NCI-H2196 treated with DMSO at 0.1 percent for 48 hours (cell line): Measurements from ENCODE around the gene GAPT.
A peak's percentile ranks its signal among the peaks of the same experiment; 100 is the strongest.

Experiments used
- DNase-seq: peaks from one replicate; lab custom pipeline; 2025; ENCODE audit not compliant: unreplicated experiment; lab: John Stamatoyannopoulos, UW

GAPT gene

DNA sequence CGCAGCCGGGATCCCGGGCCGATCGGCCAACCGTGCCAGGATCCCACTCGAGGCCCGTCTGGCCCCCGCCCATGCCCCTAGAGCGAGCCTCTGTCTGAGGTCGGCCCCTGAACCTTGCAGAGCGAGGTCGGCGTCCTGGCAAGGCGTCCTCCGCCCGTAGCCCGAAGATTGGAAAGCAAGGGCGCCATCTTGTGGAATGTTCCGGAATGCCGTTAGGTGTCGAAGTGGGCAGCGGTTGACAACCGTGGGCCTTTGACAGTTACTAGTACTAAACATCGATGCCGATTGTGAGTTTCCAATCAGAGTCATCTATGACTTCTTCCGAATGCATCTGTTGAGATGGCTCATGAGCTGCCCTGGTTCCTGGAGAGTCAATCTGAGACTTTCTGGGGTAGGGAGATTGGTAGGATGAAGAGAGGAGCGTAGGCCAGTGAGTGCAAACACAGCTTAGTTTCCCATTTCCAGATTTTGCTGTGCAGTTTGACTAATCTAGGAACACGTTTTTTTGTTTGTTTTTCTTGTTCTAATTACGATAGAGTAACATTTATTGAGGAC is 30.4 kb upstream of the GAPT start:
- DNase-seq, result peak; percentile 2

DNA sequence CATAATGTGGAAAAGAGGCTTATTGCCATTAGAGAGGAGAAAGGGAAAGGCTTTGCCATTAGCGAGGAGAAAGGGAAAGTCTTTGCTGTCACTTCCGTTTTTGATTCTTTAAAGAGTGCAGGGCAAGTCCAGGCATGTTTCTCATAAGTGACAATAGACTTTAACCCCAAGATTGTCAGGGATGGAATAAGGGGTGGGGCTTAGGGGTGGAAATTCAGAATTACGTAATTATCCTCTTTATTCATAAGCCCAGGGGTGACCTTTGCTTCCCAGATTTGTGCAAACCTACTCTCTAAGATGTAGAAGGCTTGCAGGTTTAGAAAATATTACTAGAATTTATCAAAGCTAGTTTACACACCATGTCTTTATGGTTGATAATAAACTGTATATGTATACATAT is 29.1 kb upstream of the GAPT start:
- no peak for DNase-seq

DNA sequence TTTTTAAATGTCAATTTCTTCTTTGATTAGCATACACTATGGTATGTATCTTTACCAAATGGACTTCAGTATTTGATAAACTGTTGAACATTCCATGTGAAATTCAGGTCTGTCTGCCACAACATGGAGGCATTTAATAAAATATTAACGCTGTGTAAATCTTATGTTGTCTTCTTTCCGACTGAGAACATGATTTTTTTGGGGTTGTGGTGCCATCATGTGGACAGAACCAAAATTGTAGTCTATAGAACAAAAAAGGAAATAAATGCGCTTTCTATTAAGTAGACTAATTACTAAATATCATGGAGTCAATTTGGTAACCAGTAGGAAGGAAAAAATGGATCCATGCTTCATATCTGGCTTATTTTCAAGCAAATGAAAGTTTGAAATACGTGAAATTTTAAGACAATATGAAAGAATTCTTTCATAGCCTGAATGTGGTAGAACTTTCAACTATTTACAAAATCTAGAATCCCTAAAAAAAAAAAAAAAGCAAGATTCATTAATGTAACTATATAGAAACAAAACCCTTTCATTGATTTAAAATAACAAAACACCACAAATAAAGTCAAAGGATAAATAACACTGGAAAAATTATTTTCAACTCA is 28.5 kb upstream of the GAPT start:
- no peak for DNase-seq

DNA sequence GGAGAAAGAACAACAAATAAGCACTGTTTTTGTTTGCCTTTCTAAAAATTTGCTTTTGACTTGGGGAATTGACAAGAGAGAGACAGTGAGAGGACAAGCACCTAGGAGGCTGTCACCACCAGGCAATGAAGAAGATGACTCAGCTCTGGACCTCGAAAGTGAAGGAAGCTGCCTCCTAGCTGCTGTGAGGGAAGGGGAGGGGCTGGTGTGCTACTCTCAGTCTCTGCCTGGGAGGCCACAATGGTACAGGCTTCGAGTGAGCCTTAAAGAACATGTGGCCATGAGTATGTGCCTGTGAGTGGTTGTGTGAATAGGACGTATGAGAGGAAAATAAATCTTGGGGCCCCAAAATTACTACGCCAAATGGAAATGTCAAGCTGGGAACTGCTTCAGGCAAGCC is 24.3 kb upstream of the GAPT start:
- no peak for DNase-seq

DNA sequence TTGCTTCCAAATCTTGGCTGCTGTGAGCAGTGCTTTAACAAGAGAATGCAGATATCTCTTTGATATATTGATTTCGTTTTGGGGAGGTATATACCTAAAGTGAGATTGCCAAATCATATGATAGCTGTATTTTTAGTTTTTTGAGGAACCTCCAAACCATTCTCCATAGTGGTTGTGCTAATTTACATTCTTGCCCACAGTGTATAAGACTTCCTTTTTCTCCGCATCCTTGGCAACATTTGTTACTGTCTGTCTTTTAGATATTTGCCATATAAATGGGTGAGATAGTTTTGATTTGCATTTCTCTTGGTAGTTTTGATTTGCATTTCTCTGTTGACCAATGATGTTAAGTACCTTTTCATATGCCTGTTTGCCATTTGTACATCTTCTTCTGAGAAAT is 21.3 kb upstream of the GAPT start:
- no peak for DNase-seq

DNA sequence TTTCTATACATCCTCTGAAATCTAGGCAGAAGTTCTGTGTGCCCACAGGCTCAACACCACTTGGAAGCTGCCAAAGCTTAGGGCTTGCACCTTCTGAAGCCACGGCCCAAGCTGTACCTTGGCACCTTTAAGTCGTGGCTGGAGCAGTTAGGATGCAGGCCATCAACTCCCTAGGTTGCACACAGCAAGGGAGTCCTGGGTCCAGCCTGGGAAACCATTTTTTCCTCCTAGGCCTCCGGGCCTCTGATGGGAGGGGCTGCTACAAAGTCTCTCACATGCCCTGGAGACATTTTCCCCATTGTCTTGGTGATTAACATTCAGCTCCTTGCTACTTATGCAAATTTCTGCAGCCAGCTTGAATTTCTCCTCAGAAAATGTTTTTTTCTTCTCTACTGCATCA is 15.8 kb upstream of the GAPT start:
- no peak for DNase-seq

DNA sequence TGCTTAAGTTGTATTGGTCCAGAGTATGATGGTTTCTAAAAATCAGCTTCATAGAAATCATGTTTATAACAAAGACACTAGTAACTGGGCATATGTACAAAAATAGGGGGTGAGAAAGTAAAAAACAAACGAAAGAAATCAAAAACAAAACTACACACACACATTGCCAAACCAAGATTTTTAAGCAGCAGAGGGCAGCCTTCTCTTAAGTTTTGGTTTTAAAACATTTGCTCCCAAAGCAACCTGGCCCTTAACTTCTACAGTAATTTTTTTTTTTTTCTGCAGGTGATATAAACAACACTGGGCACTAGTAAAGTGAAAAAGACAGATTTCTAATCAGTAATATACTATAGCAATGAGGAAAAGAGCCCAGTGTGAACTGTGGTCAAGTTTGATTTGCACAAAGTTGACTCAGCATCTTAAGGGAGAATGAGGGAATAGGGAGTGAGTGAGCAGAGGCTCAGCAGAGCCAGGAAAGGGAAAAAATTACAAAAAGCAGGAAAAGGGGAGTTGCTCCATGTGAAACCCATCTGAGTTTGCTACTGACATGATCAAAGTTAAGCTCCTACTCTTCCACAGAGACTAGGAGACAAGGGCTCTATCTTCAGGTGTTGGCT is 13.4 kb upstream of the GAPT start:
- no peak for DNase-seq

DNA sequence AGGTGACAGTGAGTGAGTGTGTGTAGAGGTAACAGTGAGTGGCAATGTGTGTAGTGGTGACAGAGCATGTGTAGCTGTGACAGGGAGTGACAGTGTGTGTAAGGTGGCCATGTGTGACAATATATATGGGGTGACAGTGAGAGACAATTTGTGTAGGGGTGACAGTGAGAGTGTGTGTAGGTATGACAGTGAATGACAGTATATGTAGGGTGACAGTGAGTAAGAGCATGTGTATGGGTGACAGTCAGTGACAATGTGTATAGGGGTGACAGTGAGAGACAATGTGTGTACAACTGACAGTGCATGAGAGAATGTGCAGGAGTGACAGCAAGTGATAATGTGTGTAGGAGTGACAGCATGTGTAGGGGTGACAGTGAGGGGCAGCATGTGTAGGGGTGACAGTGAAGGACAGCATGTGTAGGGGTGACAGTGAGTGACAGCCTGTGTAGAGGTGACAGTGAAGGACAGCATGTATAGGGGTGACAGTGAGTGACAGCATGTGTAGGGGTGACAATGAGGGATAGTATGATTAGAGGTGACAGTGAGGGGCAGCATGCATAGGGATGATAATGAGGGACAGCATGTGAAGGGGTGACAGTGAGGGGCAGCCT is 10.1 kb upstream of the GAPT start:
- DNase-seq, result no peak

DNA sequence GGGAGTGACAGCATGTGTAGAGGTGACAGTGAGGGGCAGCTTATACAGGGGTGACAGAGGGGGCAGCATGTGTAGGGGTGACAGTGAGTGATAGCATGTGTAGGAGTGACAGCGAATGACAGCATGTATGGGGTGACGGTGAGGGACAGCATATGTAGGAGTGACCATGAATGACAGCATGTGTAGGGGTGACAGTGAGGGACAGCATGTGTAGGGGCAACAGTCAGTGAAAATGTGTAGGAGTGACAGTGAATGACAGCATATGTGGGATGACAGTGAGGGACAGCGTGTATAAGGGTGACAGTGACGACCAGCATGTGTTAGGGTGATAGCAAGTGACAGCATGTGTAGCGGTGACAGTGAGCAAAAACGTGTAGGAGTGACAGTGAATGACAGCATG is 9.4 kb upstream of the GAPT start:
- no peak for DNase-seq

DNA sequence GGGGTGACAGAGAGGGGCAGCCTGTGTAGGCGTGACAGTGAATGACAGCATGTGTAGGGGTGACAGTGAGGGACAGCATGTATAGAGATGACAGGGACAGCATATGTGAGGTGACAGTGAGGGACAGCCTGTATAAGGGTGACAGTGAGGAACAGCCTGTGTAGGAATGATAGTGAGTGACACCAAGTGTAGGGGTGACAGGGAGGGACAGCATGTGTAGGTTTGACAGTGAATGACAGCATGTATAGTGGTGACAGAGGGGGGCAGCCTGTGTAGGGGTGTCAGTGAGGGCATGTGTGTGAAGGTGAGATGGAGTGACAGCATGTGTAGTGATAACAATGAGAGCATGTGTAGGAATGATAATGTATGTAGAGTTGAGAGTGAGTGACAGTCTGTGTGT is 8.7 kb upstream of the GAPT start:
- no peak for DNase-seq

DNA sequence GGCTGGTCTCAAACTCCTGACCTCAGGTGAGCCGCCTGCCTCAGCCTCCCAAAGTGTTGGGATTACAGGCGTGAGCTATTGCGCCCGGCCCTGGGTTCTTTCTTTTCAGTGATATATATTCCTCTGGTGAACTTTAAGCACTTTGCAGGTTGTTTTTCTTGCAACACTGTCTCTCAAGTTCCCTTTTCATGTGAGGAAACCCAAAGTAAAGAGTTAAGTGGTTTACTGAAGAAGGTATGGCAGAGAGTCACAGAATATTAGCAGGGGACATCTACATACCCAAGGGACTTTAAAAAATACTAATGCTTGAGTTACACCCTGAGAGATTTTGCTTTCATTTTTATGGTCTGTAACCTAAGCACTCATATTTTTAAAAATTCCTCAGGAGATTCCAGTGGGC is 6.7 kb upstream of the GAPT start:
- no peak for DNase-seq

DNA sequence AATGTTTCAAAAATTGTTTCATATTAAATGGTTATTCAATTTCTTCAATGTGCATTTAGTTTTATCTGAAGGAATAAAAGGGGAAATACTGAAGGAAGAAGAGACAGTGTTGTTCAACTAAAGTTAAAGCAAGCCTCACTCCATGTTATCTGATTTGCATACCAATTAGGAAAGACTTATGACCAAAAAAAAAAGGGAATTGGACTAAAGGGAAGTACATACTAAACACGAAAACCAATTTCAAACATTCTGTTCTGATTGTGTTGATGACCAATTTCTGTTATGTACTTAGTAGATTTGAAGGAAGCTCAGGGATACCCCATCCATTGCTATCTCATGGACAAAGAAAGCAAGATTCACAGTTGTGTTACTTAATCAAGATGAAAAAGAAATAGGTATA is 4.9 kb upstream of the GAPT start:
- DNase-seq, result no peak

DNA sequence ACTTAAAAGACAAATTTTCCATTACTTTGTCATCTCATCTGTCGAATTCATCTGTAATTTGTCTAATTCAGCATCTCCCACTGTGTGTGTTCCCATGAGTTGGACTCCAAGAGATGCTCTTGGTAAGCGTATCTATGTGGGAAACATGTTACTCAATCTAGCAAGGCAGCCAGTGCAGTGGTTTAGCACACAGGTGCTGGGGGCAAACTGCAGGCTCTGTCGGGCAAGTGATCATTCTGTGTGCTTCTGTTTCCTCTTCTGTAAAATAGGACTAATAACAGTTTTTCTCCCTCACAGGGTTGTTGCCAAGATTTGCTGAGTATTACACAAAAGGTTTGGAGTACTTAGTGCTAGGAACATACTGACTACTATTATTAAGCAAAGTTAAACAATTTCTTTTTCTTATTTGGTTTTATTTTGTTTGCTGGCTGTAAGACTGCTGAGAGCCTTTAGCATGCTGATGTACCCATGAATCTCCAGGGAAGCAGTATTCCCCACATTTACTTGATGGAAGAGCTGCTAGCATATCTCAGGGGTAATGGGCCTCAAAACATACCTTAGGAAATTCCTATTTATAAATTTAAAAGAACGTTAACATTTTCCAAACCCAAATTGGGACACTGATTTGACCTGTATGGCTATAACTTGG is 709 bp upstream of the GAPT start:
- DNase-seq, result no peak

DNA sequence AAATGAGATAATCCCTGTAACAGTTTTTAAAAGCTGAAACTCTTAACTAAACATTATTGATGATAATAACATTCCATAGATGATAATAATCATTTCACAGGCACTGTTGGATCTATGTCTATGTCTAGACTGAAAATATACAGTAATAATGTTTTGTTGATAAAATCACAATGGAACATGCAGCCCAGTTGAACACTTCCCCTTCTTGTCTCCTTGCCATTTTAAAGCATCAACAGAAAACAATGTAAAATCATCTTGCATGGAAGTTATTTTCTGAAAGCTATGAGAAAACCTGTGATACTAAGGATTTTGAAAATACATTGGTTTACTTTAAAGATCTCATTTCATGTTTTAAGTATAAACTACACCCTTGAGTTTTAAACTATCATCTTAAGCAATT is 1.9 kb downstream of the GAPT start:
- DNase-seq, result no peak

DNA sequence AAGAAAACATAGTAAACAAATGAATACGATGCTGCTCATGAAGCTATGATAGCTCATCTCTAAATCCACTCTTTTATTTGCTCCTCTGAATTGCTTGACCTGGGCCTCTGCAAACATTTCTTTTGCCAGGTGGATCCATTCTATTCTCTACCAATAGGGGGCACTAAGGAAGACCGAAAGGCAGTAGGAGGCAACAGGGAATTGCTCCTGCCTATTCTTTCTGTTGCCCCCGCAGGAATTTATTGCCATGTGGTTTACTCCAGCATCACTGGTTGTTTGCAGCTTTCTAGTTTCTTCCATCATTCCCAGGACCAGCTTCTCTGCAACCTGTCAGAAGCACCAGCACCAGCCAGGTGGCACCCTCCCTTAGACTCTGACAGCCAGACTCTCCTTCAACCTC is 5.3 kb downstream of the GAPT start:
- no peak for DNase-seq

DNA sequence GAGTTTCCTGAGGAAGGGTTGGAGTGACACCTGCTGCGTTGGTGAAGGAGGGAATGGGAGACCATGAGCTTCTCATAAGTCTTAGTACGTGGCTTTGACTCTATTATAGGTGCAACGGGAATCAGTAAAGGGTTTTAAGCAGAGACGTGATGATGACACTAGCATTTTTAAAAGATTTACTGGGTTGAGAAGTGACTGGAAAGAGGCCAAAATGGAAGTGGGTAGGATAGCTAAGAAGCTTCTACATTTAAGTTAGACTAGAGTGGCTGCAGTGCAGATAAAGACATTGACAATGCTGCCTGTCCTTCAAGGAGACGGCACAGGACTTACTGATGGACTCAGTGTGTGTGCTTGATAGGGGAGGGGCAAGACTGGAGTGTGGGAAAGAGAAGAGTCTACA is 6.2 kb downstream of the GAPT start:
- no peak for DNase-seq

DNA sequence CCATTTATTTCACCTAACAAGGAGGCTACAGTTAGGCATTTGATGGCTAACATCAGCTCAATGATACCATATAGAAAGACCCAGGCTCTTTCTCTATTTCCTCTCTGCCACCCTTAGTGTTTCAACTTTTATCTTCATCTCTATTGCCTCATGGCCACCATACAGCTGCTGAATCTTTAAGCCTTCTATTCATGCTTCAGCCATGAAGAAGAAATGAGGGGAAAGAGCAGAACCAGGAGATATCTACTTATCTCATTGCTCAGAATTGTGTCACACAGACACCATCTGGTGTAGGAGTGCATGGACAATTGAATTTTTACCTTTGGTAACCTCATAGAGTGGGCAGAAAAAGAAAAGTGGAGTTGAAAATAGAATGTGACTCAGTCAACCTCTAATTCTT is 6.7 kb downstream of the GAPT start:
- no peak for DNase-seq

DNA sequence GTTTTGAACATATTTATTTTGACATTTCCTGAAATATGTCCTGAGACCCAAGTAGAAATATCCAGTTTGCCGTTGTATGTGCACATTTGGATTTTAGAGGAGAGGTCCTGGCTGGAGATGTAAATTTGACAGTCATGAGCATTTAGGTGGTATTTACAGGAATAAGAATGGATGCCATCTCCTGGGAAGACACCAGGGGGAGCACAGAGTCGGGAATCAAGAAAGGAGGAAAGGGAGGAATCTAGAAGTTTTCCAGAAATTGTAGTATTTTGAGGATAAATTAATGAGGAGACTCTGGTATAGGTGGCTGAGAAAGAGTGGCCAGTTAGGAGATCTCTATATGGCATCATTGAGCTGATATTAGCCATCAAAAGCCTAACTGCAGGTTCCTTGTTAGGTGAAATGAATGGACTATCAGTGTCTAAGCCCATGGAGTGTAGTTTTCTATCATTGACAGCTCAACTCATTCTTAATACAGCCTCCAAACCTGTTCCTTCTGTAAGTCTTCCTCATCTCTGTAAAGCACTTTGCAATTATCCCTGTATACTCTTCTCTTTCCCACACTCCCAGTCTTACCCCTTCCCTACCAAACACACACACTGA is 7.2 kb downstream of the GAPT start:
- DNase-seq, result no peak

DNA sequence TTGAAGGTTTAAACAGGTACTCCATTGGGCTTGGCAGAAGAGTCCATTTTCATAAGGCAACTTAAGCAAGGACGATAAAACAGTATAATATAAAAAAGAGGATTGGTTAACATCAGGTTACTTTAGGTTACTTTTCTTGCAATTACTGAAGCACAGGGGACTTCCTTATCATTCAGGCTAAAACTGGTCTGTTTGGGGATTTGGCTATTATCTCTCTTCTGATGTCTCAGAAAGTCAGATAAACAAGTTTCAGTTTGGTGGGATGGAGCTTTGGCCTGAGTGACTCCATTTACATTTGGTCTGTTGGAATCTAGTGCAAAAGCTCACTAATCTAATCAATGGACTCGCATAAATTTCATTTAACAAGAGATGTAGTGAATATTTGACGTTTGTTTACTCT is 8.0 kb downstream of the GAPT start:
- DNase-seq, result no peak

DNA sequence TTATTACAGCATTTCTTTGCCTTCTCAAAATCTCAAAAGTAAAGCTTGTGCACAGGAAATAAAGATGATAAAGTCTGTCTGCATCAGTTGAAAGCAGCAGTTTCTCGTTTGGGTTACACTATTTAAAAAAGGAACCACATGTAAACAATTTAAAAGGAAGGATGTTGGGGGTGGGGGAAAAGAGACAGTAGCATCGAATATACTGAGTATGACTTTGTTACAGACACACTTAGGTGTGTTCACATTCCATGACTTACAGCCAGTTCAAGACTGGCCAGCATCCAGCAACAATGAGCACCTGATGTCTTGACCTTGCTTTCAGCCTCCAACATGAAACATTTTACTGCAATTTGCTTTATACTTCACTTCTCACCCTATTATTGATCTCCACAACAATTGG is 8.7 kb downstream of the GAPT start:
- DNase-seq, result no peak

DNA sequence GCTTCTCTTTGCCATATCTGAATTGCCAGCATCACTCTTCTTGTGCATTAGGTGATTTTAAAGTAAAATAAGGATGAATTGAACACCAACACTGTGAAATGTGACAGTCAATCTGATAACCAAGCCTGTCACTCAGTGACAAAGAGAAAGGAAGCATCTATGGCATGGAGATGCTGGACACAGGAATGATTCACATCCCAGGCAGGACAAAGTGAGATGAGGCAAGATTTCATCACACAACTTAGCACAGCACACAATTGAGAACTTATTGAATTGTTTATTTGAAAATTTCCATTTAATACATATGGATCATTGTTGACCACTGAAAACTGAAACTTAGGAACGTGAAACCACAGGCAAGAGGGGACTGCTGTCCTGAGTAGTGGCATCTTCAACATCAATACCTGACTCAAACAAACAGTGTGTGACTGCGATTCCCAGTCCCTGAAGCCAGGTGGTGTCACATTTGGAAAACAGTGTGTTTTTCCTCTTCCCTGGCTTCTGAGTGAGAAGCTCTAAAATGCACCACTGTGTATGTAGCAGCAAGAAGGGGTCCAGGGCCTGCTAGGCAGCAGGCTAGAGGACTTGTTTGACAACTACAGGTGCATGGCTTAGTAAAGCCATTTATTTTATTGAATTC is 10.7 kb downstream of the GAPT start:
- no peak for DNase-seq
